Subcutaneous abdominal adipose tissue (tissue), 5 donors: ENCODE data around the gene AK4.
"Not testable (repeated sequence)": the region's sequence is repeated elsewhere in the genome, so short reads cannot be mapped to it uniquely, and the experiment has no call there.

Source experiments
- H3K27ac ChIP-seq: one replicate; pipeline ENCODE4 v1.7.0; 2013; ENCODE audit warnings: low read depth, mild to moderate bottlenecking, inconsistent platforms, low read length, moderate library complexity
- H3K27me3 ChIP-seq, 5 donors: one replicate each; pipeline ENCODE4 v1.7.0; 2013; ENCODE audit warnings: low read length in 5 of 5, inconsistent platforms in 1 of 5; ENCODE audit not compliant: control insufficient read depth in 5 of 5, insufficient read depth in 4 of 5
- H3K36me3 ChIP-seq, 5 donors: one replicate each; pipeline ENCODE4 v1.7.0; 2013; ENCODE audit warnings: low read length in 5 of 5; ENCODE audit not compliant: control insufficient read depth in 5 of 5, insufficient read depth in 5 of 5
- H3K4me1 ChIP-seq, 5 donors: one replicate each; pipeline ENCODE4 v1.7.0; 2013; ENCODE audit warnings: low read length in 5 of 5, mild to moderate bottlenecking in 3 of 5, moderate library complexity in 1 of 5; ENCODE audit not compliant: control insufficient read depth in 5 of 5, insufficient read depth in 5 of 5
- H3K4me3 ChIP-seq, 5 donors: one replicate each; pipeline ENCODE4 v1.7.0; 2013; ENCODE audit warnings: low read length in 5 of 5, low read depth in 1 of 5
- H3K9ac ChIP-seq, 5 donors: one replicate each; pipeline ENCODE4 v1.7.0; 2013; ENCODE audit warnings: low read length in 5 of 5, mild to moderate bottlenecking in 4 of 5, moderate library complexity in 3 of 5
- H3K9me3 ChIP-seq, 5 donors: one replicate each; pipeline ENCODE4 v1.7.0; 2013; ENCODE audit warnings: low read length in 5 of 5; ENCODE audit not compliant: control insufficient read depth in 5 of 5
- donor health status: healthy.
- donor health status: healthy.
- donor health status: healthy.
- donor health status: healthy.
- donor health status: healthy.

The AK4 gene

GRCh38 chr1:65148178-65148547 is at the start of gene AK4:
AK4 (plus strand) TSS chr1:65148203; CDS start chr1:65148408, 205 bp downstream.
- H3K36me3 ChIP-seq, H3K27me3 ChIP-seq, H3K9me3 ChIP-seq: not testable (repeated sequence)
- H3K4me3 ChIP-seq: peak within 1 kb of the TSS; percentile 49 to 80 (median 77)
- H3K4me1 ChIP-seq: peaks cover 0 to 30% (median 21%) of the 10 kb centered on the region in 5 donors
- peak within 1 kb of the TSS; percentile 77 for H3K27ac ChIP-seq
- H3K9ac ChIP-seq: peak within 1 kb of the TSS; percentile 38 to 86 (median 75)

- H3K36me3 ChIP-seq: no peaks in the 10 kb centered on the region
- no peak overlapping the region for H3K4me3 ChIP-seq
- peaks cover 0 to 33% (median 30%) of the 10 kb centered on the region in 5 donors for H3K4me1 ChIP-seq
- H3K27me3 ChIP-seq: no peaks in the 10 kb centered on the region
- H3K9me3 ChIP-seq: peaks cover 0 to 20% (median 9%) of the 10 kb centered on the region in 5 donors
- H3K27ac ChIP-seq: peak overlapping the region; percentile 66
- H3K9ac ChIP-seq: no peak overlapping the region
Measured at GRCh38 chr1:65103807-65104206, 44.2 kb upstream of the AK4 start.

- no peaks in the 10 kb centered on the region for H3K27me3 ChIP-seq
- peak overlapping the region in 1 of 5 donors; percentile 24 for H3K4me3 ChIP-seq
- H3K36me3 ChIP-seq: no peaks in the 10 kb centered on the region
- H3K9me3 ChIP-seq: peaks cover 0 to 9% (median 2%) of the 10 kb centered on the region in 5 donors
- no peak overlapping the region for H3K9ac ChIP-seq
- H3K4me1 ChIP-seq: peaks cover 0 to 33% (median 30%) of the 10 kb centered on the region in 5 donors
- peak overlapping the region; percentile 66 for H3K27ac ChIP-seq
Measured at GRCh38 chr1:65104854-65105534, 43.0 kb upstream of the AK4 start.

GRCh38 chr1:65105596-65105995 is 42.4 kb upstream of the AK4 start:
- peaks cover 0 to 3% (median 0%) of the 10 kb centered on the region in 5 donors for H3K9me3 ChIP-seq
- H3K4me1 ChIP-seq: peaks cover 0 to 33% (median 30%) of the 10 kb centered on the region in 5 donors
- H3K9ac ChIP-seq: no peak overlapping the region
- H3K27ac ChIP-seq: peak overlapping the region; percentile 66
- H3K36me3 ChIP-seq: no peaks in the 10 kb centered on the region
- H3K27me3 ChIP-seq: no peaks in the 10 kb centered on the region
- no peak overlapping the region for H3K4me3 ChIP-seq

- Histone ChIP-seq H3K4me3 (no peak overlapping the region), H3K9ac (no peak overlapping the region), H3K4me1 (peaks cover 0 to 30% (median 25%) of the 10 kb centered on the region in 5 donors), H3K27me3 (no peaks in the 10 kb centered on the region), H3K36me3 (no peaks in the 10 kb centered on the region), H3K9me3 (no peaks in the 10 kb centered on the region), H3K27ac (no peak overlapping the region)
Measured at GRCh38 chr1:65108025-65108642, 39.9 kb upstream of the AK4 start.

- H3K9ac ChIP-seq: no peak overlapping the region
- no peaks in the 10 kb centered on the region for H3K9me3 ChIP-seq
- peaks cover 3 to 23% (median 18%) of the 10 kb centered on the region in 5 donors for H3K4me1 ChIP-seq
- no peaks in the 10 kb centered on the region for H3K27me3 ChIP-seq
- no peaks in the 10 kb centered on the region for H3K36me3 ChIP-seq
- no peak overlapping the region for H3K27ac ChIP-seq
- no peak overlapping the region for H3K4me3 ChIP-seq
Measured at GRCh38 chr1:65109487-65109886, 38.5 kb upstream of the AK4 start.

- Histone ChIP-seq H3K9me3 (no peaks in the 10 kb centered on the region), H3K36me3 (no peaks in the 10 kb centered on the region), H3K27ac (no peak overlapping the region), H3K4me3 (no peak overlapping the region), H3K27me3 (no peaks in the 10 kb centered on the region), H3K9ac (no peak overlapping the region), H3K4me1 (peaks cover 3 to 8% (median 7%) of the 10 kb centered on the region in 5 donors)
Measured at GRCh38 chr1:65112811-65113210, 35.2 kb upstream of the AK4 start.

GRCh38 chr1:65113298-65113697 is 34.7 kb upstream of the AK4 start:
- no peaks in the 10 kb centered on the region for H3K9me3 ChIP-seq
- H3K4me3 ChIP-seq: no peak overlapping the region
- no peak overlapping the region for H3K27ac ChIP-seq
- H3K4me1 ChIP-seq: peaks cover 3 to 8% (median 7%) of the 10 kb centered on the region in 5 donors
- H3K27me3 ChIP-seq: no peaks in the 10 kb centered on the region
- H3K9ac ChIP-seq: no peak overlapping the region
- no peaks in the 10 kb centered on the region for H3K36me3 ChIP-seq

- H3K4me3 ChIP-seq: peak overlapping the region in 1 of 5 donors; percentile 27
- peaks cover 3 to 8% (median 7%) of the 10 kb centered on the region in 5 donors for H3K4me1 ChIP-seq
- no peaks in the 10 kb centered on the region for H3K9me3 ChIP-seq
- H3K27me3 ChIP-seq: no peaks in the 10 kb centered on the region
- no peak overlapping the region for H3K9ac ChIP-seq
- peak overlapping the region; percentile 30 for H3K27ac ChIP-seq
- H3K36me3 ChIP-seq: no peaks in the 10 kb centered on the region
Measured at GRCh38 chr1:65114322-65114721, 33.7 kb upstream of the AK4 start.

GRCh38 chr1:65119951-65120350 is 28.1 kb upstream of the AK4 start:
- Histone ChIP-seq H3K27ac (no peak overlapping the region), H3K9me3 (no peaks in the 10 kb centered on the region), H3K36me3 (no peaks in the 10 kb centered on the region), H3K27me3 (no peaks in the 10 kb centered on the region), H3K4me1 (no peaks in the 10 kb centered on the region), H3K9ac (no peak overlapping the region), H3K4me3 (no peak overlapping the region)
